Myocyte (in vitro differentiated cells): ENCODE data around the gene RUSF1. TPM values are rescaled to one million over a fixed set of nuclear protein-coding genes. Genes with fewer than 3 reads are reported as not detected.

ENCODE experiments used
- DNase-seq: peaks from one replicate; pipeline ENCODE4 v3.0.0-alpha.2; 2012; ENCODE audit warnings: low read depth
- total RNA-seq: library from RNA; depleted of rRNA; stranded (reverse); fragments of >200 nt; gene quantifications from 2 replicates; pipeline ENCODE4 v1.2.3, GENCODE V29; 2014

Gene RUSF1
- total RNA-seq, 1 donor from 2014 or later: 58.9 TPM

- peak; percentile 81 for DNase-seq
Observed at GRCh38 chr16:31471875-31472708, 36.1 kb downstream of the RUSF1 start, which contains the start of gene TGFB1I1. TSS of gene TGFB1I1 (plus strand) at chr16:31472152. CDS start at chr16:31472189, 37 bp downstream.

DNA sequence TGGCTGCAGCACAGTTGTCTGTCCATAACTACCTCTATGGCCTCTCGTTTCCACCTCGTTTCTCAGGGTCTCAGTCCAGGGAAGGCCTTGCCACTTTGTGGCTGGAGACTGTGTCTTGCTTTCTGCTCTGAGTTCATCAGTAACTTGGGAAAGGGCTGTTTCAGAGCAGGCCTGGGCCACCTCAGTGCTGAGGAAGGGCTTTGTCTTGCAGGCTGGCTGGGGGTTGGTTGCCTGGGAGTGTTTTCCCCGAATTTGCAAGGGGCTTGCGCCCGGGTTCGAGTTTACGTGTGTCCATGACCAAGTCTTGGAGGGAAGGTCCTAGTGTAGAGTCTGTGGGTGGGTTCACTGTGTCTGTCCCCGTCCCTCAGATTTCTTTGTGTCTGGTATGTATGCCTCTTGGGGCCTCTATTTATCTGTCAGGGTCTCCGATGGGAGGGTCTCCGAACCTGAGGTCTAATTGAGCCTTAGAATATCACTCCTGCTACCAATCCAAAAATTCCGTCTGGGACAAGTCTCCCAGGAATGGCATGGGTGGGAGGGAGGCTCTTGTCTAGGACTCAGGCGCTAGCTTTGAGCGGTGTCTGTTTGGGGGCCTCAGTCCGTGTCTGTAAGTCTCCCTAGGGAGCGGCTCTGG lies 36.8 kb downstream of the RUSF1 start:
- DNase-seq: no peak

DNA sequence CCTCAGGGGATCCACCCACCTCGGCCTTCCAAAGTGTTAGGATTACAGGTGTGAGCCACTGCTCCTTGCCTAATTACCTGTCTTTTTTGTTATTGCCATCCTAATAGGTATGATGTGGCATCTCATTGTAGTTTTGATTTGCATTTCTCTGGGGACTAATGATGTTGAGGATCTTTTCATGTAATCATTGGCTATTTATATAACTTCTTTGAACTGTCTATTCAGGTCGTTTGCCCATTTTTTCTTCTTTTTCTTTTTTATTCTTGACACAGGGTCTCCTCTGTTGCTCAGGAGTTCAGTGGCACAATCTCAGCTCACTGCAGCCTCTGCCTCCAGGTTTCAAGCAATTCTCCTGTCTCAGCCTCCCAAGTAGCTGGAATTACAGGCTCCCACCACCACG lies 37.6 kb downstream of the RUSF1 start:
- no peak for DNase-seq

DNA sequence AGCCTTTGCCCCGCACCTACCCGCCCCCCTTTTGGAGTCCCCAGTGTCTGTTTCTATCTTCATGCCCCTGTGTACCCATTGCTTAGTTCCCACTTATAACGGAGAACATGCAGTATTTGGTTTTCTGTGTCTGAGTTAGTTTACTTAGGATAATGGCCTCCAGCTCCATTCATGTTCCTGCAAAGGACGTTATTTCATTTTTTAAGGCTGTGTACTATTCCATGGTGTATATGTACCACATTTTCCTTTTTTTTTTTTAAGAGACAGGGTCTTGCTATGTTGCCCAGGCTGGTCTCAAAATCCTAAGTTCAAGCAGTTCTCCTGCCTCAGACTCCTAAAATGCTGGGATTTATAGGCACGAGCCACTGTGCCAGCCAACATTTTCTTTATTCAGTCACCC lies 40.3 kb downstream of the RUSF1 start:
- DNase-seq: no peak

GRCh38 chr16:31467151-31467773 lies 40.9 kb downstream of the RUSF1 start:
- peak; percentile 37 for DNase-seq

- no peak for DNase-seq
Observed at GRCh38 chr16:31466381-31466841, 41.8 kb downstream of the RUSF1 start.

DNA sequence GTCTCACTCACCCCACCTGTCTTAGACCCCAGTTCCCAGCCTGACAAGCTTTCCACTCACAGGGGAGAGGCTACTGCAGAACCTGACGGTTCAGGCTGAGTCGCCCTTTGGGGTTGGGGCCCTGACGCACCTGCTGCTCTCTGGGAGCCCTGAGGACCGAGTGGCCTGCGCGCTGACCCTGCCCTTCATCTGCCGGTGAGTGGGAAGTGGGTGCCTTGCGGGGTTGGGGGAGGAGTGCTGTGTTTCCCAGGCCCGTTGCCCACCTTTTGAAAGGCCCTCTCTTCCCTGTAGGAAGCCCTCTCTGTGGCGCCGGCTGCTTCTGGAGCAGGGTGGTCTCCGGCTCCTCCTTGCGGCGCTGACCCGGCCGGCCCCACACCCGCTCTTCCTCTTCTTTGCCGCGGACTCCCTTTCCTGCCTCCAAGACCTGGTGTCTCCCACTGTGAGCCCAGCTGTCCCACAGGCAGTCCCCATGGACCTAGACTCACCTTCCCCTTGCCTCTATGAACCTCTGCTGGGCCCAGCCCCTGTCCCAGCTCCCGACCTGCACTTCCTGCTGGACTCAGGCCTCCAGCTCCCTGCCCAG lies 42.3 kb downstream of the RUSF1 start:
- DNase-seq: no peak

- DNase-seq: no peak
Observed at GRCh38 chr16:31464781-31465260, 43.4 kb downstream of the RUSF1 start.

- DNase-seq: no peak
Observed at GRCh38 chr16:31464348-31464769, 43.8 kb downstream of the RUSF1 start.

DNA sequence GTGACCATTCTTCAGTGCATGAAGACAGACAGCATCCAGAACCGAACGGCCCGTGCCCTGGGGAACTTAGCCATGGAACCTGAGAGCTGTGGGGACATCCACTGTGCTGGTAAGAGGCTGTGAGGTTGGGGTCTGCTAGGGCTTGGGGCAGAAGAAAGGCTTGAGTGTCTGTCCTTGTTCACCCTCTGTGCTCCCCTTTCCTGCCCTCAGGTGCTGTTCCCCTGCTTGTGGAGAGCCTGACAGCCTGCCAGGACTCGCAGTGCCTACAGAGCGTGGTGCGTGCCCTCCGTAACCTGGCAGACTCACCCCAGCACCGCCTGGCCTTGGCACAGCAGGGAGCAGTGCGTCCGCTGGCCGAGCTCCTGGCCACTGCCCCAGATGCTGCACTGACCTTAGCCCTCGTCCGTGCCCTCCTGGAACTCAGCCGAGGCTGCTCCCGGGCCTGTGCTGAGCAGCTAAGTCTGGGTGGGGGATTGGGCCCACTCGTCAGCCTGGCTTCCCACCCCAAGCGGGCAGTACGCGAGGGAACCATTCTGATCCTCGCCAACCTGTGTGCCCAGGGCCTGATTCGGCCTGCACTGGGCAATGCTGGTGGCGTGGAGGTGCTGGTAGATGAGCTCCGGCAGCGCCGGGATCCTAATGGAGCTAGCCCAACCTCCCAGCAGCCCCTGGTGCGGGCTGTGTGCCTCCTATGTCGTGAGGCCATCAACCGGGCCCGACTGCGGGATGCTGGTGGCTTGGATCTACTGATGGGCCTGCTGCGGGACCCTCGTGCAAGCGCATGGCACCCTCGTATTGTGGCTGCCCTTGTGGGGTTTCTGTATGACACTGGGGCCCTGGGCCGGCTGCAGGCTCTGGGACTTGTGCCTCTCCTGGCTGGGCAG lies 46.0 kb downstream of the RUSF1 start:
- no peak for DNase-seq

GRCh38 chr16:31461201-31461920 lies 46.8 kb downstream of the RUSF1 start:
- DNase-seq: no peak

DNA sequence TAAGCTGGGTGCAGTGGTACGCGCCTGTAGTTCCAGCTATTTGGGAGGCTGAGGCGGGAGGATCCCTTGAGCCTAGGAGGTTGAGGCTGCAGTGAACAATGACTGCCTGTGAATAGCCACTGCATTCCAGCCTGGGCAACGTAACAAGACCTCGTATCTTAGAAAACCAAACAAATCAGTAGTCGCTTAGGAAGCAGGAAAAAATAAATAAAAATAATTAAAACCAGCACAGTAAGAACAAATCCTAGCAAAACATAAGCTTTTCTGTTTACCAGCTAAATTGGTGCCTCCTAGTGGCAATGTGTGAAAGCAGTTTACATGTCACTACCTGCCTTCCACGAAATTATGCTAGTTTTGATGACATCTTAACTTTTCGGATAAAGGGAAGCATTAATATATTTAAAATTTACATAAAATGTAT lies 47.6 kb downstream of the RUSF1 start:
- peak; percentile 45 for DNase-seq

GRCh38 chr16:31459687-31460581 lies 48.3 kb downstream of the RUSF1 start:
- DNase-seq: peak; percentile 99

DNA sequence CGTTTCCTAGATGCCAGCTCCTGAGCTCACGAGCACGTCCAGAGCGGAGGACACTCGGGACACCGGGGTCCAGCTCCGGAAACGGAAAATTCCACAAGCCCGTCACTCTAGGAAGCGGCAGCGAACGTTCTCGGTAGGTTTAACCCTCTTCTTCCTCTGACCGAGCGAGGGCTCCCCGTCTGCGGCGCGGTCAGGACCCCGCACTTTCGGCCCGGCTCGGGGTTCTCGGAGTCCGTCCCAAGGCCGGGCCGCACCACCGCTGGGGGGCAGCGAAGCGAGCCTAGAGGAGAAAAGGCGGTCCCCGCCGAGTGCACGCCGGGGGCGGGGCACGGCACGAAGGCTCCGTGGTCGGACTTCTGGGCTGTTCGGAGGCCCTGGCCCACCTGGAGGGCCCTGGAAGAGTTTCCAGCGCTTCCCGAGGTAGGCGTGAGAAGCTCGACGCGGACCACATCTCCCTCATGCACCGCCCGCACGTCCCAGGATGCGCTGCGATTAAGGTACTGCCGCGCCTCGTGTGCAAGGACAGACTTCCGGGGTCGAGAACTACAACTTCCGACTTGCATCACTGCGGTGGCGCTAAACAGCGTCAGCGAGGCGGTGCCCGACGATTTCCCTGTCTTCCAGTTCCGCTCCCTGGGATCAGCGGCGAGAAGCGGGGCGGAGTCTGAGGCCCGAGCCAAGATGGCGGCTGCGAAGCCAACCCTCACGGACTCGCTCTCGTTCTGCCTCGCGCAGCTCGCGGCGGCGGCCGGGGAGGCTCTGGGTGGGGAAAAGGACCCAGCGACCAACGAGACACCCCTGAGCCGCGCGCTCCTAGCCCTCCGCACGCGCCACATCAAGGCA lies 49.1 kb downstream of the RUSF1 start, which contains the start of gene ARMC5:
TSS of gene ARMC5 (plus strand) at position 658 of the 843 bp plus-strand sequence. CDS start at position 682, 24 bp downstream.
- peak; percentile 98 for DNase-seq

DNA sequence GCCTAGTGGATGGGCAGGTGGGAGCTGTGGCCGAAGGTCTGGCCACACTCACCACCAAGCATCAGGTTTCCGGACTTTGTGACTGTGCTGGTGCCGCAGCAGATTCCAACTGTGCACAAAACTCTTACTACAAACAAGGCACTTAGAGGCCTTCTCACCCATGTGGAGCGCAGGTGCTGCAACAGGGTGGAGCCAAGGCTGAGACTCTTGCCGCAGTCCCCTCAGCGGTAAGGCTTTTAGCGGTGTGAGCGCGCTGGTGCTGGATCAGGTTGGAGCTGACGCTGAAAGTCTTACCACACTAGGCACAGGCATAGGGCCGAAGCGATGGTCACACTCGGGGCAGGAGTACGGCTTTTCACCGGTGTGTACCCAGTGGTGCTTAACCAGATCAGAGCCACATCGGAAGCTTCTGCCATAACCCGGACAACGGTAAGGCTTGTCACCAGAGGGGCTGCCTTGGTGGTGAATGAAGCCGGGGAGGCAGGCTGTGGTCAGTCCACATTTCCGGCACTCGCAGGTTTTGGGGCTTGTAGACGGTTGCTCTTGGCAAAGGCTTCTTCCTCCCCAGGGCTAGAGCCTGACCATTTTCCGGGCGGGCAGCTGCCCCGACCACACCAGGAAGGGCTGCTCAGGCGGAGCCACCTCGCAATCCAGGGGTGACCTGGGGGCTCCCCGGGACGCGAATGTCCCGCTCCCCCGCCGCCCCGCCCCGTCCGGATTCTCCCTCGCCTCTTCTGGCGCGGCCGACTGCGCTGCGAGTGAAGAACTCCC lies 49.9 kb downstream of the RUSF1 start:
- peak; percentile 72 for DNase-seq

- no peak for DNase-seq
Observed at GRCh38 chr16:31456988-31457360, 51.2 kb downstream of the RUSF1 start.
